Neural crest cell (in vitro differentiated cells): ENCODE results near the gene MGMT. TPM values are rescaled to one million over a fixed set of nuclear protein-coding genes. Genes with fewer than 3 reads are reported as not detected.

Source experiments
- DNase-seq: peaks from one replicate; pipeline ENCODE4 v3.0.0; 2021; ENCODE audit warnings: low read depth, mixed read lengths, low spot score
- H3K27ac Mint-ChIP-seq: one replicate; pipeline ENCODE4 v1.8.0; 2021; ENCODE audit warnings: mild to moderate bottlenecking, mixed read lengths; ENCODE audit not compliant: unreplicated experiment
- H3K27me3 Mint-ChIP-seq: 2 replicates; pipeline ENCODE4 v1.8.0; 2021; ENCODE audit warnings: low read depth, mild to moderate bottlenecking, mixed read lengths
- H3K36me3 Mint-ChIP-seq: 2 replicates; pipeline ENCODE4 v1.8.0; 2021; ENCODE audit warnings: low read depth, mild to moderate bottlenecking, mixed read lengths
- H3K4me1 Mint-ChIP-seq: 2 replicates; pipeline ENCODE4 v1.8.0; 2021; ENCODE audit warnings: mixed read lengths
- H3K4me3 Mint-ChIP-seq: one replicate; pipeline ENCODE4 v1.8.0; 2021; ENCODE audit warnings: mild to moderate bottlenecking, mixed read lengths
- H3K9me3 Mint-ChIP-seq: 2 replicates; pipeline ENCODE4 v1.8.0; 2021; ENCODE audit warnings: mixed read lengths
- CTCF ChIP-seq: fragments of 200-600 bp; sonication (generic); conservative IDR thresholded peaks from 2 replicates; pipeline ENCODE4 v1.5.0; 2021; ENCODE audit warnings: antibody characterized with exemption, mild to moderate bottlenecking
- total RNA-seq: library from RNA; stranded (reverse); gene quantifications from 2 replicates; pipeline ENCODE4 v1.2.1, GENCODE V29; 2021

MGMT gene
- total RNA-seq, 1 donor from 2014 or later, result 15.8 TPM

GRCh38 chr10:129621062-129621461, 154.0 kb downstream of the MGMT start:
- Mint-ChIP-seq H3K27me3 (no peaks in the 10 kb centered on the region), H3K36me3 (no peaks in the 10 kb centered on the region), H3K4me3 (no peak overlapping the region)

GRCh38 chr10:129621693-129622092, 154.7 kb downstream of the MGMT start:
- no peak for TF ChIP-seq CTCF
- DNase-seq, result no peak
- no peak overlapping the region for H3K27ac Mint-ChIP-seq
- peaks cover 4% of the 10 kb centered on the region for H3K9me3 Mint-ChIP-seq
- no peaks in the 10 kb centered on the region for H3K36me3 Mint-ChIP-seq
- H3K27me3 Mint-ChIP-seq, result no peaks in the 10 kb centered on the region
- H3K4me3 Mint-ChIP-seq, result no peak overlapping the region
- H3K4me1 Mint-ChIP-seq, result no peaks in the 10 kb centered on the region

More at GRCh38 chr10:129621062-129621461, 154.0 kb downstream of the MGMT start:
- no peak for DNase-seq
- no peak for TF ChIP-seq CTCF
- no peaks in the 10 kb centered on the region for H3K4me1 Mint-ChIP-seq
- no peak overlapping the region for H3K27ac Mint-ChIP-seq
- H3K9me3 Mint-ChIP-seq, result peaks cover 4% of the 10 kb centered on the region

GRCh38 chr10:129622291-129622690, 155.2 kb downstream of the MGMT start:
- H3K27me3 Mint-ChIP-seq, result no peaks in the 10 kb centered on the region
- no peak overlapping the region for H3K27ac Mint-ChIP-seq
- no peak for DNase-seq
- peaks cover under 1% of the 10 kb centered on the region for H3K9me3 Mint-ChIP-seq
- H3K4me1 Mint-ChIP-seq, result no peaks in the 10 kb centered on the region
- no peak overlapping the region for H3K4me3 Mint-ChIP-seq
- no peaks in the 10 kb centered on the region for H3K36me3 Mint-ChIP-seq
- no peak for TF ChIP-seq CTCF

- no peak for TF ChIP-seq CTCF
- no peak for DNase-seq
- Mint-ChIP-seq H3K4me3 (no peak overlapping the region), H3K4me1 (no peaks in the 10 kb centered on the region), H3K36me3 (no peaks in the 10 kb centered on the region), H3K9me3 (no peaks in the 10 kb centered on the region), H3K27ac (no peak overlapping the region), H3K27me3 (no peaks in the 10 kb centered on the region)
Observed at GRCh38 chr10:129622736-129623135, 155.7 kb downstream of the MGMT start.

GRCh38 chr10:129624526-129624925, 157.5 kb downstream of the MGMT start:
- H3K4me1 Mint-ChIP-seq, result no peaks in the 10 kb centered on the region
- no peak for TF ChIP-seq CTCF
- H3K27ac Mint-ChIP-seq, result no peak overlapping the region
- no peaks in the 10 kb centered on the region for H3K9me3 Mint-ChIP-seq
- no peak overlapping the region for H3K4me3 Mint-ChIP-seq
- no peak for DNase-seq
- no peaks in the 10 kb centered on the region for H3K36me3 Mint-ChIP-seq
- H3K27me3 Mint-ChIP-seq, result no peaks in the 10 kb centered on the region

- H3K27ac Mint-ChIP-seq, result no peak overlapping the region
- H3K27me3 Mint-ChIP-seq, result no peaks in the 10 kb centered on the region
- no peaks in the 10 kb centered on the region for H3K9me3 Mint-ChIP-seq
- H3K4me3 Mint-ChIP-seq, result no peak overlapping the region
- no peak for TF ChIP-seq CTCF
- no peaks in the 10 kb centered on the region for H3K36me3 Mint-ChIP-seq
- no peaks in the 10 kb centered on the region for H3K4me1 Mint-ChIP-seq
- DNase-seq, result no peak
Observed at GRCh38 chr10:129626309-129626708, 159.3 kb downstream of the MGMT start.
